Mesothelial cell of epicardium (in vitro differentiated cells): ENCODE measurements around the gene BRIX1. TPM values are rescaled to one million over a fixed set of nuclear protein-coding genes. Genes with fewer than 3 reads are reported as not detected.

ENCODE experiments used
- DNase-seq, 2 experiments: peaks; one replicate each; pipeline ENCODE4 v3.0.0; 2021; ENCODE audit warnings: low spot score in 2 of 2; ENCODE audit not compliant: unreplicated experiment in 2 of 2
- H3K27ac Mint-ChIP-seq: 2 replicates; pipeline ENCODE4 v1.8.0; 2021; ENCODE audit warnings: mixed read lengths
- H3K27me3 Mint-ChIP-seq: 2 replicates; pipeline ENCODE4 v1.8.0; 2021; ENCODE audit warnings: low read depth, mixed read lengths
- H3K36me3 Mint-ChIP-seq: 2 replicates; pipeline ENCODE4 v1.8.0; 2021; ENCODE audit warnings: mixed read lengths
- H3K4me1 Mint-ChIP-seq: 2 replicates; pipeline ENCODE4 v1.8.0; 2021; ENCODE audit warnings: mixed read lengths
- H3K4me3 Mint-ChIP-seq: 2 replicates; pipeline ENCODE4 v1.8.0; 2021; ENCODE audit warnings: mild to moderate bottlenecking, moderate library complexity, mixed read lengths
- H3K9me3 Mint-ChIP-seq: 2 replicates; pipeline ENCODE4 v1.8.0; 2021; ENCODE audit warnings: mixed read lengths
- CTCF ChIP-seq: fragments of 200-600 bp; sonication (generic); IDR thresholded peaks from one replicate; pipeline ENCODE4 v1.5.0; 2021; ENCODE audit warnings: antibody characterized with exemption; ENCODE audit not compliant: unreplicated experiment
- total RNA-seq: library from RNA; stranded (reverse); gene quantifications from 3 replicates; pipeline ENCODE4 v1.2.1, GENCODE V29; 2021

BRIX1 gene
- 29.5 to 33.2 TPM (median 31.7 TPM) in 3 replicates for total RNA-seq

GRCh38 chr5:34915139-34915855 lies at the start of gene BRIX1, which contains the start of gene RAD1:
BRIX1 (plus strand) TSS chr5:34915711; CDS start chr5:34915739, 28 bp downstream.
RAD1 (minus strand) TSS chr5:34915504; CDS start chr5:34914892, 612 bp downstream.
- DNase-seq, result peak; percentile 87 to 92
- Mint-ChIP-seq H3K27ac (no peak within 1 kb of the TSS), H3K36me3 (peaks cover 12% of the 10 kb centered on the region), H3K4me1 (peaks cover 29% of the 10 kb centered on the region), H3K9me3 (no peaks in the 10 kb centered on the region), H3K27me3 (no peaks in the 10 kb centered on the region), H3K4me3 (no peak within 1 kb of the TSS)
- TF ChIP-seq CTCF, result no peak

GRCh38 chr5:34866989-34867471 lies 48.5 kb upstream of the BRIX1 start:
- Mint-ChIP-seq H3K4me3 (no peak overlapping the region), H3K36me3 (peaks cover 7% of the 10 kb centered on the region), H3K4me1 (peaks cover 54% of the 10 kb centered on the region), H3K27me3 (no peaks in the 10 kb centered on the region), H3K27ac (peak overlapping the region; percentile 52), H3K9me3 (peaks cover 12% of the 10 kb centered on the region)
- no peak for TF ChIP-seq CTCF
- DNase-seq, result no peak

- no peak for DNase-seq
Measured at GRCh38 chr5:34867660-34868059, 47.9 kb upstream of the BRIX1 start.

GRCh38 chr5:34868791-34869190 lies 46.7 kb upstream of the BRIX1 start:
- peaks cover 58% of the 10 kb centered on the region for H3K4me1 Mint-ChIP-seq
- no peak overlapping the region for H3K4me3 Mint-ChIP-seq
- no peak for DNase-seq
- no peak for TF ChIP-seq CTCF
- H3K36me3 Mint-ChIP-seq, result peaks cover 7% of the 10 kb centered on the region
- H3K27me3 Mint-ChIP-seq, result no peaks in the 10 kb centered on the region
- H3K27ac Mint-ChIP-seq, result peak overlapping the region; percentile 81
- peaks cover 12% of the 10 kb centered on the region for H3K9me3 Mint-ChIP-seq

More at GRCh38 chr5:34867660-34868059, 47.9 kb upstream of the BRIX1 start:
- Mint-ChIP-seq H3K4me1 (peaks cover 50% of the 10 kb centered on the region), H3K4me3 (no peak overlapping the region), H3K27me3 (no peaks in the 10 kb centered on the region), H3K27ac (peak overlapping the region; percentile 52), H3K36me3 (peaks cover 7% of the 10 kb centered on the region), H3K9me3 (peaks cover 12% of the 10 kb centered on the region)
- no peak for TF ChIP-seq CTCF

GRCh38 chr5:34869256-34869655 lies 46.3 kb upstream of the BRIX1 start:
- Mint-ChIP-seq H3K4me3 (no peak overlapping the region), H3K4me1 (peaks cover 59% of the 10 kb centered on the region), H3K9me3 (peaks cover 12% of the 10 kb centered on the region), H3K36me3 (peaks cover 7% of the 10 kb centered on the region), H3K27ac (peak overlapping the region; percentile 81), H3K27me3 (no peaks in the 10 kb centered on the region)
- no peak for DNase-seq
- no peak for TF ChIP-seq CTCF
